Astrocyte of the spinal cord (primary cell): ENCODE results near the gene POC1A.

Experiments used
- DNase-seq: peaks from one replicate; pipeline ENCODE4 v3.0.0; 2011; ENCODE audit warnings: low read depth, low spot score
- H3K4me3 ChIP-seq: 2 replicates; pipeline ENCODE4 v1.5.1; 2011; ENCODE audit warnings: low read depth, mild to moderate bottlenecking, low read length, moderate library complexity
- in situ Hi-C: cut with HindIII; loops from 2 replicates; pipeline ENCODE4 v1.10.0; 2017; ENCODE audit warnings: low sequenced_read_pairs
- TF ChIP-seq, protein P1 (sequence below): IDR thresholded peaks from 2 replicates; pipeline ENCODE4 v1.5.1; 2012; ENCODE audit warnings: low read depth, mild to moderate bottlenecking, low read length, inconsistent platforms

POC1A gene

DNA sequence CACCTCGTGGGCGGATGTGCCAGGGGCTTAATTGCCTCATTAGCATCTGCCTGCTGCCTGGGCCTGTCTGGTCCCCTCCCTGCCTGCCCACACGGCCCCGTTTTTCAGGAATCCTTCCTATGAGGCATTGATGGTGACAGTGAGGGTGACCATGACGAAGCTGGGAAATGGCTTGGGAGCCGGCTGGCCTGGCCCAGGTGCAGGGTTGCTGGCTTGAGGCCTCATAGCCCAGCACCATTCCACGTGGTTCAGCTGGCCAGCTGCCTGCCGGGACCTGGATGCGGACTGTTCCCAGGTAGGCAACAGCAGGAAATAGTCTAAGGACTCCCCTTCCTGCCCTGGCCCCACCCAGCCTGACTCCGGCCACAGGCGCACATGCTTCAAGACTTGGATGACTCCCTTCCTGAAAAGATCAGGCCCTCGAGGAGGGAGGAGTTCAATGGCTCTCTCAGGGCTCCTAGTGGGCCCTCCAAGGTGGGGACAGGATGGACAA, 88.9 kb downstream of the POC1A start:
- DNase-seq = no peak
- in situ Hi-C loops = no loop called here
- H3K4me3 ChIP-seq = no peak overlapping the region
- TF ChIP-seq, protein P1, sequence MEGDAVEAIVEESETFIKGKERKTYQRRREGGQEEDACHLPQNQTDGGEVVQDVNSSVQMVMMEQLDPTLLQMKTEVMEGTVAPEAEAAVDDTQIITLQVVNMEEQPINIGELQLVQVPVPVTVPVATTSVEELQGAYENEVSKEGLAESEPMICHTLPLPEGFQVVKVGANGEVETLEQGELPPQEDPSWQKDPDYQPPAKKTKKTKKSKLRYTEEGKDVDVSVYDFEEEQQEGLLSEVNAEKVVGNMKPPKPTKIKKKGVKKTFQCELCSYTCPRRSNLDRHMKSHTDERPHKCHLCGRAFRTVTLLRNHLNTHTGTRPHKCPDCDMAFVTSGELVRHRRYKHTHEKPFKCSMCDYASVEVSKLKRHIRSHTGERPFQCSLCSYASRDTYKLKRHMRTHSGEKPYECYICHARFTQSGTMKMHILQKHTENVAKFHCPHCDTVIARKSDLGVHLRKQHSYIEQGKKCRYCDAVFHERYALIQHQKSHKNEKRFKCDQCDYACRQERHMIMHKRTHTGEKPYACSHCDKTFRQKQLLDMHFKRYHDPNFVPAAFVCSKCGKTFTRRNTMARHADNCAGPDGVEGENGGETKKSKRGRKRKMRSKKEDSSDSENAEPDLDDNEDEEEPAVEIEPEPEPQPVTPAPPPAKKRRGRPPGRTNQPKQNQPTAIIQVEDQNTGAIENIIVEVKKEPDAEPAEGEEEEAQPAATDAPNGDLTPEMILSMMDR = no peak

DNA sequence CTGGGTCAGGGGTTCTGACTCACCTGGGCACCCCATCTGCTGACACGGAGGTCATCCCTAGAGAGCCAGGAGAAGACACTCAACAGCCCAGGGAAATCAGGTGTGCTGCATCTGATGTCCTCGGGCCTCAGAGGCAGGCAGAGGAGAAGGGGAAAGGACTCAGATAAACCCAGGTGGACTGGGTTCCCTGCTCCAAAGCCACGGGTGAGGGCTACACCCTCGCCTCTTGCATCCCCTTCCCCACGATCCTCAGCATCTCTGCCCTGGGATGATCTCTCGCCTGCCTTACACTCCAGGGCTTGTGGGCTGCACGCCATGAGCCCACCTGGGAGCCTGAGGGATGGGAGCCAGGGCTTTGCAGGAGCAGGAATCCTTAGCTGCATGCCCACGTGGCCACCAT, 89.7 kb downstream of the POC1A start:
- no peak for DNase-seq
- in situ Hi-C loops = no loop called here
- H3K4me3 ChIP-seq = no peak overlapping the region
- TF ChIP-seq, protein P1 = no peak

DNA sequence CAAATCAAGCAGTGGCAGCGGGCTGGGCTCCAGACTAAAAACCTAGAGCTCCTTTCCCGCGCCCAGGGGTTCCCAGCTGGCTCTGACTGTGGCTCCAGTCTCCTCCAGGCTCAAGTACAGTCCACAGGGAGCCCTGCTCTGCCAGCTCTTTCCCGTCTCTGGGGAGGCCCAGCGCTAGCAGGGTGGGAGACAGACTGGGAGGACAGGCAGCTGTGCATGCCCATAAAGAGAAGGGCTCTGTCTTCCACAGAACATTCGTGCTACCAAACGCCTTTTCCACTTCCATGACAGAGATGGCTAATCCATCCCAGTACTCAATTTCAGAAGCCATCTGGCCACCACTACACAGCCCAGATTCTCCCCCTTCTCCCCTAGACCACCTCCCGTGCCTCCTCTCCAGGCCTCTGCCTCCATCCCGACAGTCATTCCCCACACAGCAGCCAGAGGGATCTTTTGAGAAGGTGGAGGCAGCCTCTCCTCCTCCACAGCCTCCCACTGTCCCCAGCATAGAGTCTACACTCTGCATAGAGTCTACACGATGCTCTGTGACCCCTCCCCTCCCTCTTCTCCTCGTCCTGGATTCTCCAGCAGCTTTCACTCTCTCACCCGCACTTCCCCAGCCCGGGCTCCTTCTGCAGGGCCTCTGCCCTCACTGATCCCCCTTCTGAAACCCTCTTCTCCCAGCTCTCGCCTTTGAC, 91.0 kb downstream of the POC1A start:
- TF ChIP-seq, protein P1 = no peak
- in situ Hi-C loops = no loop called here
- DNase-seq = no peak
- no peak overlapping the region for H3K4me3 ChIP-seq

DNA sequence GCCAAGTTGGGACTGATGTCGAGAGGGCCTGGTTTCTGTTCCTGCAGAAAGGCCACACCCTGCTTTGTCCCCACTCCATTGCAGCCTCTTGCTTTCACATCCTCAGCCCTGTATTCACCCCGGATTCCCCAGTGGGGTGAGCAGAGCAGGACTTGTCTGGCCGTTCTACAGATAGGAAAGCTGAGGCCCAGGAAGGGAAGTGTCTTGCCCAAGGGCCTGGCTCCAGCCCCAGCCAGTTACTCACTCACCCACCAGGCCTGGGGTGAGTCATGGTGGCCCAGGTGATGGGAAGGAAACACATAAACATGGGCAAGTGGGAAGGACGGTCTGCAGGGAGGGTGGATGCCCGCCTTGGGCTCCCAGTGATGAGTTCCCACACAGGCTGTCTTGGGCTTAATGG, 91.7 kb downstream of the POC1A start:
- DNase-seq = peak; percentile 91
- TF ChIP-seq, protein P1 = no peak
- in situ Hi-C loops = no loop called here
- no peak overlapping the region for H3K4me3 ChIP-seq

DNA sequence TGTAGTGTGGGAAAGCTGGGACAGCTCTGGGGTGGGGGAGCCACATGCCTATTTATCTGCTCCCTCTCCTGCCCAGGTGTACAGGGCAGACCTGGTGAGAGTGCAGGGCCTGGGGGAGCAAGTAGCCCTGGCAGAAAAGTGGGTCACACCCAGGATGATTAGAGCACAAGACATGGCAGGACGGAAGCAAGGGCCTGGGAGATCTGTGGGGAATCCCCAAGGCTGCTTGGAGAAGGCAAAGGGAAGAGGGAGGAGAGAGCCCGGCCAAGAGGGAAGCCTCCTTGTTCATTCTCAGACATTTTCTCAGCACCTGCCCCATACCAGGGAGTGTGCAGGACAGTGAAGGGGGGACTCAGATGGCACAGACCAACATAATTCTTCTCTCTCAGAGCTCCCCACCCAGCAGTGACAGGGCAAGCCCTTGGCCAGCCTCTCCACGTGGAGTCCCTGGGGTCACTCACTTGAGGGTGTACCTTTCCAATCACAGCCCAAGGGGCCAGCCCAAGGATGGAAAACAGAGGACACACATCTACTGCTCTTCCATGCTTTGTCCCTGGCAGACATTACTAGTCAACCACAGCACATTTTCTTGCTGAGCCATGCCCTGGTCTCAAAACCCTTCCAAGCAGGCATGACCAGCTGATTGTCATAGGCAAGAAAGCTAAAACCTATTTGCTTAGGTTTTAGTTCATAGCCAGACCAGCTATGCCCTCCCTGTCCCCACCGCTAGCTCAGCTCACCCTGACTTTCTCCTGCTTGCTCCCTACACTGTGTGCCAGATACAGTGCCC, 92.9 kb downstream of the POC1A start:
- no peak overlapping the region for H3K4me3 ChIP-seq
- TF ChIP-seq, protein P1 = no peak
- in situ Hi-C loops = no loop called here
- no peak for DNase-seq

DNA sequence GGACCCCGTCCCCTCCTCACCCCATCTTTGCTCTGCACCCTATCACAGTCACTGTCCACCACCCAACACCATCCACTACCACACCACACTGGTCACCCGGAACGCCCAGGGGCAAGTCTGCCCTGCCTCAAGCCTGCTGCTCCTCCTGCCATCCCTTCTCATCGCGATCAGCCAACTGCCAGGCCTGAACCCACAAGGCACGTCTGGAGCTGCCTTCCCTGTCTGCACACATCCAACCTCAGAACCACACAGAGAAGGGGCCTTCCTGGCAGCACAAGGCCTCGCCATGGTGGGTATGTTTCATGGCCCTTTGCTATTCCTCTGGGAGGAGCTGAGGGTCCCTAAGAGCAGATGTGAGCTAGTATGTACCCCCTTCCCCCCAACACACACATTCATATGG, 94.4 kb downstream of the POC1A start:
- TF ChIP-seq, protein P1 = no peak
- no peak for DNase-seq
- in situ Hi-C loops = no loop called here
- no peak overlapping the region for H3K4me3 ChIP-seq
